ENCODE results near the gene TNS1.

DNA sequence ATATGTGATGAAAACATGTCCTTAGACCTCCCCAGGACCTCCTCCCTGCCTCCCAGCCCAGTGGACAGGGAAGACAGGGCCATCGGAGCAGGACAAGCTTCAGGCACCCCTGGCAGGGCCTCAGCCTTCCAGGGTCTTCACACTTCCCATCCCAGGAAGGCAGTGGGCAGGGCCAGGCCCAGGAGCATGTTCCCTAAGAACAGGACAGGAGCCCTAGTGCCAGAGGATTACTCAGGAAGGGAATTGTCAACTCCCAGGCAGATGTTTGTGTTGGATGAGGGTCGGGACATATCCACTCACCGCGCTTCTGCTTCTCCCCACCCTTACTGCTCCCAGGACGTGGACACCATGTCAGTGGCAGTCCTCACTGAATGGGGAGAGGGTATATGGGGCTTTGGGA is 138.9 kb downstream of the TNS1 start:
- no peak for TF ChIP-seq CTCF (IDR thresholded peaks at IDR 0.05)
- no peak for TF ChIP-seq RXRA (IDR thresholded peaks at IDR 0.05; ENCODE audit: borderline replicate concordance, low read depth)
- TF ChIP-seq RFX5 (IDR thresholded peaks at IDR 0.05; ENCODE audit: low read length) = no peak
